Stimulated activated CD4-positive, alpha-beta T cell treated with anti-CD3 and anti-CD28 coated beads, Interleukin-2, amount 100 ng/mL, for 4 hours (primary cell): ENCODE data around the gene CNTN5.
"Not testable (repeated sequence)": the region's sequence is repeated elsewhere in the genome, so short reads cannot be mapped to it uniquely, and the experiment has no call there.

Experiments used
- DNase-seq: peaks from one replicate; pipeline ENCODE4 v3.0.0-alpha.2; 2020; ENCODE audit warnings: low read depth

Gene CNTN5

DNA sequence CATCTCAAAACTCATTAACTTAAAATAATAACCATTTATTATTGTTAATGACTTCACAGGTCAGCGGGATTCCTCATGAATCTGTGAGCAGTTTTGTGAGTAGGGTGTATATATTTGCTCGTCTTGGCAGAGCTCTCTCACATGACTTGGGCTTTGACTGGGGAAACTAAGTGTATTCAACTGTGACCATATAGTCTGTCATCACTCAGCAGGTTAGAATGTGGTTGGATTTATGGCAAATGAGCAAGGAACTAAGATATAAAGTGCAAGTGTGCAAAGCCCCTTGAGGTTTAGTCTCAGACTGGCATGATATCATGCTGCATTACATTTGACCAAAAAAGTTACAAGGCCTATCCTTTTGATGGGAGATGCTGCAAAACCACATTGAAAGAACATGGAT lies 254.8 kb downstream of the CNTN5 start:
- no peak for DNase-seq

DNA sequence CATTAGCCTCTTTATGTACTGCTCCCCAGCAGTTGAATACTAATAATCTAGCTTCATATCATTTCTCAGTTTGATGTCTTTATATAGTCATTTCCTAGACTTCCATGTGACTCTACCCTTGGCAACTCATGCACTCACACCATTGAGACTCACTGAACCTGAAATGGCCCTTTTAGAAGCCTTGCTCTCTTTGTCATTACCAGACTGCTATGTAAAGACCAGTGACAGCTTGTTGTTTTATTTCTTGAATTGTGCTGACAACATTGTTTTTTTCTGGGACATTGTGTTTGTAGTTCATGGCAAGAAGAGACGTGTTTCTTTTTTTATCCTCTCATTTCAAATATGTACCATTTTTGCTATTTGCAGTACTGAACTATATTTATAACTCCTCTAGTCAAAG lies 256.5 kb downstream of the CNTN5 start:
- no peak for DNase-seq

DNA sequence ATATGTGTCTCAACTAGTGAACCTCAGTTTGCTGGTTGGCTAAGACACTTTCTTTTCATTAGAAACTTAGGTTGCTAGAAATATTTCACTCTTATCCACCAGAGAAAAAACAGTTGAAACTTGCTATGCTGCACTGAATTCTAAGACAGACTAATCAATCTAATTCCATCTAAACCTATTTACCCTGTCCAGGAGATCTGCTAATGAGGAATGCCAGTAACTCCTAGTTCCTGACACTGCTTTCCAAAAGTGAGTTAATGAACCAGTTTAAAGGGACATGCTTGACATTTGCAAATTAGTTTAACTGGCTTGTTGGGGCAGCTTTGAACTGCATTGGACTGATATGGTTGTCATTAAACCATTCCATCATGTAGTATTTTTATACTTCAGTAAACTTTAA lies 258.5 kb downstream of the CNTN5 start:
- DNase-seq, result no peak

DNA sequence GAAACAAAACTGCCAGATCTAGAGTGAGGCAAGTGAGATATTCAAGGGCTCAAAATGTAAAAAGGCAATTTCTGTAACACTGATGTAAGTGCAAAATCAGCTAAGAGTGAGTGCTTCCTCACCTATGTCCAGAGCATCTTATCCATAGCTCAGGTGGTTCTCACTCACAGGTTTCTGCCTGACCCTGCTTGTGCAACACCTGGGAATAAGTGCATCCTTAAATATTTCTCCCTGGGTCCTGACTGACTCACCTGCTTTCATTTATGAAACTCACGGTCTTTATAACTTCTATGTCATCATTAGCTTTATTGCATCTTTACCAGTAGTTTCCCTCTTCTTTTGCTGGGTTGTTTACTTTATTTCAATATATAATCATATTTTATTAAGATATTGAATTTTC lies 260.6 kb downstream of the CNTN5 start:
- no peak for DNase-seq

DNA sequence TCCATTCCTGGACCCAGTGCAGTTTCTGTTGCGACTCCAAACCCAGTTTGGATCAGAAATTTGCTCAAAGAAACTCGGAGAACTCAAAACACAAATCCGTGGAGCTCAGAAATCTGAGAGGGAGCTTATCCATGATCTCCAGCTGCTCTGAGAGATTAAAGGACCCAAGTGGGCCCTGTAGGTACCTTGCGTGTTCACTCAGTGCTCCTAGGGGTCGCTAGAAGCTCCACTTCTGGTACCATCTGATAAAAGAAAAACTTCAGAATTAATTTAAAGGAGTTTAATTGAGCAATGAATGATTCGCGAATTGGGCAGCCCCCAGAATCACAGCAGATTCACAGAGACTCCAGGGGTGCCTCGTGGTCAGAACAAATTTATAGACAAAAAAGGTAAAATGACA lies 277.2 kb downstream of the CNTN5 start:
- DNase-seq, result not testable (repeated sequence)

DNA sequence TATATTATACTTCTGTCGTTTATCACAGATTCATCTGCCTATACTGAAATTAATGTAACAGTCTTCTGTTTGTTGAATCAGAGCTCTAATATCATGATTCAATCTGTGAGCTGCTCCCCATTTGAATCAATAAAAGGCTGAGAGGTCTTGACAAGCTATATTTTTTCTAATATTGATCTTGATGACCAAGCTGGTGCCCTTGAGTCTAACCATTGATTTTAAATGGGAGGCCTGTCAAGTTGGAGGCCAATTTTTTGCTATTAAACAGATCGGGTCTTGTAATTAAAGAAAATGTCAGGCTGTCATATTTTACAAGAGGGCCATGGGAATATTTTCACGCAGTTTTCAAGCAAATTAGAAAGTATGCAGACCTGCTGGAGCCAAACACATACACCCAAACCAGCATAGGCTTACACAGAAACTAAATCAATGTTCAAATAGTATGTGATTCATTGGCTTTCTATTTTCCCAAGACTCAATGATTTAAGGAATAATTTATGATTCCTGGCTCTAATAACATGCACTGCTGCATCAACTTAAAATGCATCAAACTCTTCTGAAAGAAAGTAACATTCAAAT lies 286.9 kb downstream of the CNTN5 start:
- DNase-seq, result no peak

DNA sequence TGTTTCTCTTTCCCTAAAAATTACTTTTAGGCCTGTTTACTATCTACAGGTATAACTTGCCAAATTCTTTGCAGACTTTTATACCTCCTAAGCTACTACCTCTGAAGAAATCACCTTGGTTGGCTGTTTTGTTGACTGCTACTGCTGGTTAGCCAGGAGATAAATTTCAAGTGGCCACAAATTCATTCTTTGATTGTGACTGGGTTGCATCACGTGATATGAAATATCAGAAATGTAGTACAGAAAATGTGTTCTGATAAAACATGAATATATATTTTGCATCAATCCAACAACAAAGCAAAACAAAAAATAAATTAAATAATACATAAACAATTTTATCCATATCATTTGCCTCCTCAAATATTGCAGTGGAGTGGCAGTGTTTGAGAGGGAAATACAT lies 291.1 kb downstream of the CNTN5 start:
- DNase-seq, result no peak

DNA sequence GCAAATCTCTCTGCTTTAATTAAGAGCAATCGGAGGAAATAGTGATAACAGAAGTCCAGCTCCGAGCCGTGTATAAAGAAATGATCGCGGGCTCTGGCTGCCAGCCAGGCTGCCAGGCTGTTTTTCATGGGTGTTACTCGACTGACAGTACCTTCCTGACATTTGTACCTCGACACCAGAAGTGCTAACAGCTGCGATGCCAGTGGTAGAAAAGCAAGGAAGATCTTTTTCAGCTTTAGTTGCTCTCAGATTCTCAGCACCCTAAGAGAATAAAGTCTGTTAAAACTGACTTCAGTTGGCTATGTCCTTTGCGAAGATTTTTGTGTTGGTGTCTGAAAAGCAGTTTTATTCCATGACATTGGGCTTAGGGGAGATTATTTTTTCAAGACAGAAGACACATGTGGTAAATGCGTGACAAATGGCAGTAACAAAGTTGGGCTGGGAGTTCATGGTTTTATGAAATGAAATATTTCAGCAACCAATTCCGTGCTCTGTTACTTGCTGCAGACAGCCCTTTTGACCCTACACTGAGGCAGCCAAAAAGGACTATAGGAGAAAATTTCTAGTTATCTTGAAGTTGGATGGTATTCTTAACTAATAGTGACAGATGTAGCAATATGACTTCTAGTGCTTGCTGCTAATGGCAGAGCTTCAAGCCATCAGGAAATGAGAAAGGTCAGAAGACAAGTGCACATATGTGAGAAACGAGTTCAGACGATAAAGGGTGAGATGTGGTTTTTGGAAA lies 296.2 kb downstream of the CNTN5 start:
- DNase-seq, result no peak

DNA sequence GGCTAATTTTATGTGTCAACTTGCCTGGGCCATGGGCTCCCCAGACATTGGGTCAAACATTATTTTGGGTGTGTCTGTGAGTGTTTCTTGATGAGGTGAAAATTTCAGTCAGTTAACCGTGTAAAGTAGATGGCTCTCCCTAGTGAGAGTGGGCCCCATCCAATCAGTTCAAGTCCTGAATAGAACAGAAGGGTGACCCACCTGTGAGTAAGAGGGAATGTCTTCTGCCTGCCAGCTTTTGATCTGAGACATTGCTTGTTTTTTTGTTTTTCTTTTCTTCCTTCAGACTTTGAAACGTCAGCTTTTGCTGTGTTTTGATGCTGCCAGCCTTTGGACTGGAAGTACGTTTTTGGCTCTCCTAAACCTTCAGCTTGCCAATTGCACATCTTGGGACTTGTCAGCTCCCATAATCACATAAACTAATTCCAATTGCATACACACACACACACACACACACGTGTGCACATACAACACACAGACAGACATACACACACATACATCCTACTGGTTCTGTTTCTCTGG lies 300.1 kb downstream of the CNTN5 start:
- DNase-seq, result no peak

DNA sequence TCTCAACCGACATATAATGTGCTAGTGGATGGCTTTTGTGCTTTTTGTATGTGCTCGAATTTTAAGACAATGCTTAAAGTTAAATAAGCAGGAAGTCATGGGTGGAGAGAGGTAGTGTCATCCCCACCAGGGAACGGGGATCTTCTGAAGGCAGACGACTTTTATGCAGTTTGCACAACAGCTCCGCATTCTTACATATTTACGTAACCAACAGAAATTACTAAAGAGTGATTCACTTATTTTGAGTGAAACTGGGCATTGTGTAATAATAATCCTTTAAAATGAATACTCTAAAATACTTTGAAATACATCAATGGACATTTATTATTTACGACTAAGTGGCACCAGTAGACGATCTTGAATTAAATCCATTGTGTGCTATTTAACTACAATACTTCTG lies 305.1 kb downstream of the CNTN5 start:
- DNase-seq, result no peak

DNA sequence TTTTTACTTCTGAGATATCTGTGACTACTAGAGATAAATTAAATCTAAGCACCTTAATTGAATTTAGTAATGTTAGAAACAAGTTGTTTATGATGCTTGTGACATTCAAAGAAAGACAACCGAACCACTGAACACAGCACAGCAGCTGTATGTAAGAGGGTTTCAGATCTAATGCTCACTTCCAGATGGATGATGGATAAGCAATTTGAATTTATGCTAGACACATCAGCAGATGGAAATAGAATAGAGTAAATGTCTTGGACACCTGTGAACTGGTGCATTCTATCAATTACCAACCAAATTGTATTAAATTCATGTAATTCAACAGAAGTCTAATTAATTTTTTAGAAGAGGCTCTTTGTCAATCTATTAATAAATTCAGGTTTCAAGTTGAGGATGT lies 306.3 kb downstream of the CNTN5 start:
- DNase-seq, result no peak

DNA sequence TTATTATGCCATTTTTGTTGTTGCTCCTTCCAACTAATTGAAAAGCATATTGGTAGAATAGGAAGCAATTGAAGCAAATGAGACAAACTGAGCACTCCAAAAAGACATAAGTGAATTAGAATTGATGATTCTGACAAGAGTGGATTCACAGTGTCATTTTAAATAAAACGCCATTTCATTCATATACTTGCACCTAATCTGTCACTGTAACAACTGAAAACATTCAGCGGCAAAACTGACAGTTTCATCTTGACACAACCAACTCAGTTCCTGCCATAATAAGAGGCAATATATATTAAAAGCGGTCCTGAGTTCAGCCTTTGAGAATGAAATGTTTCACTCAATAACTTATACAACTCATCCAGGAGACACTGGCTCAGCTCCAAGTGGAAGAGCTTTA lies 306.8 kb downstream of the CNTN5 start:
- DNase-seq, result no peak

DNA sequence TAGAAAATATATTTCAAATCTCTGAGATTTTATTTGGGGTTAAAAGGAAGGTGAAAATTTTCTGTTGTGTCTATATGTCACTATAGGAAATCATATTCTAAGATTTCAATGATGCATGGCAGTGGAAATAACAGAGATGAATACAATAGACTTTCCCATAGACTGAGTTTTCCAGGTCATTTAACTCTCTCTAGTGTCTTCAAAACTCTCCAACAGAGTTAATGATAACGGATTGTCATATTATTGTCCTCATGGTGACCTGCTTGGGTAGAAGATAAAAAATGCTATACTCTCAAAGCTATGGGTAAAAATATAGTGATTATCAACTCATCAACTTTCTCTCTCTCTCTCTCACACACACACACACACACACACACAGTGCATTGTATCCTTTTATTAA lies 312.9 kb downstream of the CNTN5 start:
- DNase-seq, result no peak

DNA sequence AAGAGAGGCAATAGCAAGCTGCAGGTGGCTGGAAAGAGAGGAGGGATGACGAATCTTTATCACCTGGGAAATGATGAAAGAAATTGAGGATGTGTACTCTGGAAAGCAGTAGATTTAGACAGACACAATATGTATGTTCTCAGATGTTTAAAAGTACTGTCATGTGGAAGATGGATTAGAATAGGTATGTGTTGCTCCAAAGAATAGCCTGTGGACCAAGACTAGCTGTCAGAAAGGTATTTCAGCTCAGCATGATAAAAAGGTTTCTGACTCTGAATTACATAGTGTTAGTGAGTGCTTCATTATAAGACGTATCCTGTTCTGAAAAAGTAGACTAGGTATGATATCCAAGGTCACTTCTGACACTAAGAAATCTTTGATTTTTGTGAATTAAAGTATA lies 322.4 kb downstream of the CNTN5 start:
- no peak for DNase-seq

DNA sequence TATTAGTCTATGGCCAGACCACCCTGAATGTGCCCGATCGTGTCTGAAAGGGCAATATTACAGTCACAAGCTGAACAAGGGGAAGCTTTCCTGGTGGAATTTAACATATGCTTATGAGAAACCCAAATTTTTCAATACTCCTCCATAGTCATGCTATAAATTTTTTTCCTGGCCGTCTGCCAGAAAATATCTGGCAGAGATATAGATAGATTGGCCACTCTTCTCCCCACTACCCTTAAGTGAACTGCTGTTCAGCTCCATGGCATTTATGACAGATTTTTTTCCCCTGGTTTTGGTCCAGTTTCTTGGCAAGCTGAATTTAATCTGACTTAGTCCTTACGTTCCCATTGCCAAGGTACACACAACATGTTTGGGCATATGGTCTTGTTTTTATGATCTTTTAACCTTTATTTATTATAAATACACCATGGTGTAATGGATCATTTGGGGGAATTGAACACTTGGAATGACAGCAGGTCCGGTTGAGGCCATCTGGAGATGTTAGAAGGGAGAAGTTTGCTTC lies 328.5 kb downstream of the CNTN5 start:
- DNase-seq, result no peak

DNA sequence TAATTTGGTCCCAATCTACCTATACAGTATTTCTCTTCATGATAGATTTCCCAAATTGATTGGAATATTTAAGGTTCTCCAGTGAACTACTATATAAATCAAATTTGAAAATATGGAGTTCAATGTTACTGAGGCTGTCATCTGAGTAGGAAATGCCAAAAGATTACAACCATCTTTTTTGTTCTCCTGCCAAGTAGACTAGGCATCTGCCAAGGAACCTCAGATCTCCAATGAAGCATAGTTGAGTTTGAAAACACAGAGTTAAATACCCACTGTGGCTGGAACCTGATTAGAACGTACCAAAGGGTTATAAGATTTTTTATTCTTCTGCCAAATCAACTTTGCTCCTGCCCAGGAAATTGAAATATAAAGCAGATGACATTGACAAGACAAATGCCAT lies 330.9 kb downstream of the CNTN5 start:
- DNase-seq, result no peak

DNA sequence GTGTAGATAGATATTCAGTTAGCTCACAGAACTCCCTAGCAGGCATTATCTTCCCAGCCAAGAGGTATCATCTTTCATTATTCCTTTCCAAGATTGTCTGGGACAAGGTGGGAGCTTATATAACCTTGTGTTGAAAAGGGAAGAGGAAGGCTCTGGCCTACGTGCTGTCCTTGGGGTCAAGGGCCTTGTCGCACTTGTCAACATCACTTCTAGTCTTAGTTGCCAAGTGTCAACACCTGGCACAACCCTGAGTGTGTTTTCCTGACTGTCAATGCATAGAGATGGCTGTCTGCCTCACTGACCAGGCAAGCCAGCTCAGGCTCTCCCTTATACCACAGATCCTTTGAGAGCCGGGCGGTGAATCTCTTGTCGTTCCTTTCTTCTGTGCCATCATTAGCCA lies 331.9 kb downstream of the CNTN5 start:
- no peak for DNase-seq

DNA sequence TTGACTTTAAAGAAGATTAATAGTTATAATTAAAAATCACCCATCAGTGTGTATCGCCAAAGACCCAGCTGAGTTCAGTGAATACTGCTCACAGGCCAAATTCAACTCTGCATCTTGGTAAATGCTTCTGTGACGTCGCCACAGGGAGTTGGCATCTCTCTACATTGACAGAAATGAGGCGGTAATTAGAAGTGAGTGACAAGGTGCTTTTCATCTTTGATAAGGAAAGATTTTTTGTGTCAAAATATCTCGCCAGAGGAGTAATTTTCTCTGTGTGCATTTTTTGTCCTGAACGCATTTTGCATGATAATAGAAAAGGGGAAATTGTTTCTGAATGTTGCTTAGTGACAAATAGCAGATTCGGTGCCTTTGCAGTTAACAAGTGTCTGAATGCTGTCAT lies 345.8 kb downstream of the CNTN5 start:
- no peak for DNase-seq

DNA sequence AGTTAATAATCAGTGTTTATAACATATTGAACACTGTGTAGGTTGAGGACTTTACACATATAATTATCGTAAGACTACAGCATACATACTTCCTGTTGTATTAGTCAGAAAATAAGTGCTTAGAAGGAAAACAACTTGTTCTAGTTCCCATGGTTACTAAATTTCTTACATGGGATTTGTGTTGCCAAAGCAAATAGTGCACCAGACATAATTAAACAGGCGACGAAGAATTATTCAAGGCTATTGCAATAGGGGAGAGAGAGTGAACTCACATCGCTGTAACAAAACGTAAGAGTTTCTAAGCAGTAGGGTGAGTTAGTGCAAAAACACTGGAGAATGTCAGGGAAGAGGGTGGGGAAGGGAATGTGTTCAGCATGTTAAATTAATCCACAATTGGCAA lies 347.8 kb downstream of the CNTN5 start:
- no peak for DNase-seq

DNA sequence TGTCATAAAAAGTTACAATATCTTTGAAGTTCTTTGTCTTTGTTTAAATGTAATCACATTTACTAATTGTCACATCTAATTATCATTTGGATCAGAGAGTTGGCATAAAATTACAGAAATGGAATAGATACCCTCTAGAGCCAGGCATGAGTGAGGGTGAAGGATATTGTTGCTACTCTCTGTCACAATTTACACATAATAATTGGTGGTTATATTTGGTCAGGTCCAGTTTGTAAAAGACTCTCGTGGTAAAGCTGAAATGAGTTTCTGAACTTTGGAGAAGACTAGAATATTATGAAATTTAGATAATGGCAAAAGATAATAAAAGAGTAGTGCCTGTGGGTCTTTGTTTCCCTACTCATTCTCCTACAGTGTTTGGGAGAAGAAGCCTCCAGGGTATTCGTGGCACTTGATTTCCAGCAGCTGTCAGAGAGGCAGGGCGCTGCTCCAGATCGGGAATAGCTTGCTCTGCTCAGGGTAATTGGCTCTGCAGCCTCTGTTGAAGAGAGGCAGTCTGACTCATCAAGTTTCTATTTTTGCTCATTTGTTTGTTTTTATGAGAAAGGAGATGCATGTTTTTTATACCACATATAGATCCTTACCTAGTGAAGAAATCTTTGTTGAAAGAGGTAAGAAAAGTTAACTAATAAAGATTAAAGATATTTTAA lies 349.9 kb downstream of the CNTN5 start:
- no peak for DNase-seq

DNA sequence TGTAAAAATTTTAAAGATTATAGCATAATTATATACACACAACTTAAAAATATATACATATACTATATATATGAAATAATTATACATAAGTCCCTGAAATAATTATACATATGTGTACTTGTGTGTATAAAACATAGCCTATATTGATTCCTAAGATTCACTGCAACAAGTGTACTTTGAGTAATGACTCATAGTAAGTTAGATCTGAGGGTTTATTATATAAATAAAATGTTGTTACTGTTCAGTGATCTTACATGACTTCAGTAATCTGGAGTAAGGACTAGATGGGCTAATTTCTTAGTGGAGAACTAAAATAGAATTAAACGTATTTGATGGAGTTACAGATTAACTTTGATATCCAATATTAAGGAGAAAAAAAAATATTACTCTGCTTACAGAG lies 350.5 kb downstream of the CNTN5 start:
- DNase-seq, result no peak

DNA sequence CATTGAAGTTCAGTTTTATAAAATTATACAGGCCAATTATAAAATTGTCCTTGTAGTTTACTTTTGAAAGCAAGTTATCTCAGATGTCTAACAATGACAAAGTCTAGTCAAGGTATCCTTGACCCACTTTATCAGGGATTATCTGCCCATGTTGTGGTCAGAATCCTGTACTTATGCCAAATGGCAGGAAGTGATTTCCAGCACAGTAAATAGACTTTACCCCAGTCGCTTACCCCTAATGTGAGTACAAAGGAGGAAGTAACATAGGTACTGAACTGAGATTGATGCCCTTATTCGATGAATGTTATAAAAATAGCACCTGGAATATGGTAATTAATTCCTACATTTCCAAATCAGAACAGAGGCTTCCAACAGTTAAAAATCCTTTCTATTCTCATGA lies 355.7 kb downstream of the CNTN5 start:
- no peak for DNase-seq

DNA sequence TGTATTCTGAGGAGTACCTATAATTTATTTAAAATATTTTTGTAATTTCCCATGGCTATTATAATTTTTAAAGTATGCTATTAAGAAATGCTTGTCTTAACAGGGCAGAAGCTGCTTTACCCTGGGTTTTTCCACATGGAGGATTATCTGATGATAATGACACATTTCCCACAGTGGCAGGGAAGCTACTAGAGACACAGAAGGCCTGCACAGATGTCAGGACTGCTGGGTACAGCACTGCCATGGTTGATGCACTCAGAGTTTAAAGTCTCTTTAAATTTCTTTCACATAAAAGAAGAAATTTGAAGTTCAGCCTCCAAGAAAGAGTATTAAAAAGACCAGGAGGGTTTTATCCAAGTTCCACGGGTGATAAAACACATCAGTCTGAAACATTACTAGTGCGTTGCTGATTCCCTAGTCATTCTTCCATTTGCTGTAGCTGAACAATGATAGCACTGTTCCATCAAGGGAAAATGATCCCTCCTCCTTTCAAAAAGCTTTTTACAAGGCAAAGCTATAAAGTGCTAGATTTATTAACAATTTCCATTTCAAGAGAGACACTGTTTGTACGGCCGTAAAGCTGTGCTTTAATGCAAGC lies 363.0 kb downstream of the CNTN5 start:
- DNase-seq, result no peak
